HepG2 (cell line): ENCODE results near the gene PLIN3. TPM values are rescaled to one million over a fixed set of nuclear protein-coding genes. Genes with fewer than 3 reads are reported as not detected.

Experiments used
- ATF5 ChIP-seq: sonication (generic); formaldehyde crosslinking; IDR thresholded peaks from 2 replicates; pipeline ENCODE4 v1.4.0; 2020; ENCODE audit warnings: mild to moderate bottlenecking, low read depth, missing genetic modification reagents
- CREB3 ChIP-seq: sonication (generic); formaldehyde crosslinking; IDR thresholded peaks from 2 replicates; pipeline ENCODE4 v1.5.0; 2020; ENCODE audit warnings: missing genetic modification reagents
- DMTF1 ChIP-seq: sonication (generic); formaldehyde crosslinking; IDR thresholded peaks from 2 replicates; pipeline ENCODE4 v1.4.0; 2020; ENCODE audit warnings: mild to moderate bottlenecking, missing genetic modification reagents
- DRAP1 ChIP-seq: IDR thresholded peaks from 2 replicates; pipeline ENCODE4 v1.6.1; 2016; ENCODE audit warnings: missing genetic modification reagents, missing compliant biosample characterization
- ELF4 ChIP-seq: sonication (generic); formaldehyde crosslinking; IDR thresholded peaks from 2 replicates; pipeline ENCODE4 v1.5.0; 2020; ENCODE audit warnings: missing genetic modification reagents, mild to moderate bottlenecking, moderate library complexity, borderline replicate concordance
- HOXA3 ChIP-seq: sonication (generic); formaldehyde crosslinking; IDR thresholded peaks from 2 replicates; pipeline ENCODE4 v1.5.0; 2020; ENCODE audit warnings: missing genetic modification reagents
- IRF1 ChIP-seq: sonication (generic); formaldehyde crosslinking; IDR thresholded peaks from 2 replicates; pipeline ENCODE4 v1.4.0; 2020; ENCODE audit warnings: low read depth, mild to moderate bottlenecking, missing genetic modification reagents
- KDM2A ChIP-seq: sonication (generic); formaldehyde crosslinking; IDR thresholded peaks from 2 replicates; pipeline ENCODE4 v1.4.0; 2020; ENCODE audit warnings: low read depth, missing genetic modification reagents, borderline replicate concordance
- MIER3 ChIP-seq: IDR thresholded peaks from 2 replicates; pipeline ENCODE4 v1.6.1; 2016; ENCODE audit warnings: missing compliant biosample characterization, borderline replicate concordance
- NKX3-1 ChIP-seq: sonication (generic); formaldehyde crosslinking; IDR thresholded peaks from 2 replicates; pipeline ENCODE4 v1.5.0; 2020; ENCODE audit warnings: missing genetic modification reagents
- POLR2A ChIP-seq, 2 experiments: IDR thresholded peaks; 2 replicates each; pipeline ENCODE4 v1.6.1; 2011; ENCODE audit warnings: low read depth in 2 of 2, low read length in 2 of 2, mild to moderate bottlenecking in 1 of 2, moderate library complexity in 1 of 2; ENCODE audit not compliant: insufficient read depth in 1 of 2
- REL ChIP-seq: sonication (generic); formaldehyde crosslinking; conservative IDR thresholded peaks from 2 replicates; pipeline ENCODE4 v1.8.0; 2022; ENCODE audit warnings: mild to moderate bottlenecking, missing genetic modification reagents, moderate library complexity
- SNRNP70 ChIP-seq: fragments of 200-400 bp; formaldehyde crosslinking; IDR thresholded peaks from 2 replicates; pipeline ENCODE4 v1.6.1; 2017; ENCODE audit warnings: mild to moderate bottlenecking, low read depth, low read length, moderate library complexity
- TFAP4 ChIP-seq: sonication (generic); IDR thresholded peaks from 2 replicates; pipeline ENCODE4 v1.6.1; 2016; ENCODE audit warnings: low read depth, borderline replicate concordance
- ZHX1 ChIP-seq: sonication (generic); formaldehyde crosslinking; IDR thresholded peaks from 2 replicates; pipeline ENCODE4 v1.8.1; 2022; ENCODE audit warnings: low read depth, mild to moderate bottlenecking, missing genetic modification reagents
- ZNF101 ChIP-seq: sonication (generic); formaldehyde crosslinking; IDR thresholded peaks from 2 replicates; pipeline ENCODE4 v1.4.0; 2020; ENCODE audit warnings: mild to moderate bottlenecking, low read depth, missing genetic modification reagents, borderline replicate concordance
- ZNF207 ChIP-seq: fragments of 450-650 bp; IDR thresholded peaks from 2 replicates; pipeline ENCODE4 v1.6.1; 2016; ENCODE audit warnings: antibody characterized with exemption, borderline replicate concordance
- ZNF253 ChIP-seq: sonication (generic); formaldehyde crosslinking; IDR thresholded peaks from 2 replicates; pipeline ENCODE4 v1.8.0; 2022; ENCODE audit warnings: mild to moderate bottlenecking, missing genetic modification reagents, borderline replicate concordance
- ZNF34 ChIP-seq: sonication (generic); formaldehyde crosslinking; IDR thresholded peaks from 2 replicates; pipeline ENCODE4 v1.4.0; 2020; ENCODE audit warnings: mild to moderate bottlenecking, missing genetic modification reagents, borderline replicate concordance
- ZNF367 ChIP-seq: sonication (generic); formaldehyde crosslinking; IDR thresholded peaks from 2 replicates; pipeline ENCODE4 v1.4.0; 2020; ENCODE audit warnings: missing genetic modification reagents, borderline replicate concordance
- polyA plus RNA-seq, 8 experiments: library from polyadenylated mRNA; depleted of rRNA in 3 of 8; stranded (reverse) in 7 of 8; unstranded in 1 of 8; fragments of >200 nt; fragmentation: Illumina TruSeq in 4 of 8; extraction: Trizol in 4 of 8; gene quantifications; 2 replicates each; pipeline versions ENCODE4 v1.2.1 to v1.2.3, GENCODE V29; 2011 to 2016; ENCODE audit warnings: low read depth in 4 of 8, missing spikeins in 1 of 8, mixed read lengths in 1 of 8; ENCODE audit not compliant: insufficient read depth in 1 of 8
- total RNA-seq, 5 experiments: library from RNA; depleted of rRNA; stranded (reverse); fragments of >200 nt; fragmentation: Illumina TruSeq; extraction: Trizol; gene quantifications; 2 replicates each; pipeline ENCODE4 v1.2.3, GENCODE V29; 2016; ENCODE audit warnings: low read depth in 1 of 5

Gene PLIN3
- total and polyA plus RNA-seq, 2 of the 13 experiments (the other 11 are each of a cell fraction or from before 2014, with no cell fraction given) = 49.3 to 57.9 TPM

GRCh38 chr19:4851551-4852290 is 15.7 kb downstream of the PLIN3 start (continued):
- TF ChIP-seq ZNF34 (CRISPR knock-in tag) (no peak), MIER3 (no peak), ZHX1 (CRISPR knock-in tag) (peak; percentile 58; the same call in 1 of the 2 replicates), ZNF367 (CRISPR knock-in tag) (no peak), ZNF207 (no peak), HOXA3 (CRISPR knock-in tag) (peak; percentile 76), ZNF253 (CRISPR knock-in tag) (no peak), KDM2A (CRISPR knock-in tag) (no peak), POLR2A (IDR thresholded peaks at IDR 0.05; ENCODE audit: insufficient read depth in 1 of 2, low read depth in 2 of 2, low read length in 2 of 2) (no peak), ZNF101 (no peak), NKX3-1 (no peak), SNRNP70 (no peak), DRAP1 (CRISPR knock-in tag) (no peak), ATF5 (no peak), IRF1 (CRISPR knock-in tag) (no peak), ELF4 (CRISPR knock-in tag) (no peak), REL (CRISPR knock-in tag) (no peak), CREB3 (CRISPR knock-in tag) (no peak), DMTF1 (CRISPR knock-in tag) (no peak), TFAP4 (peak; percentile 43; the same call in 1 of the 2 replicates)
